Cardiac fibroblast (primary cell): Measurements from ENCODE around the gene PTPRN2.

Experiments
- DNase-seq, 2 donors: peaks; one replicate each; pipeline versions ENCODE4 v3.0.0 to v3.0.0-alpha.2; 2010; ENCODE audit warnings: low read depth in 2 of 2
- H3K4me3 ChIP-seq, 2 donors: replicated peaks in 1 of 2; 1 replicate in 1 of 2; 2 replicates in 1 of 2; pipeline ENCODE4 v1.5.1; 2011; ENCODE audit warnings: low read depth in 2 of 2, low read length in 2 of 2, mild to moderate bottlenecking in 2 of 2, moderate library complexity in 1 of 2
- CTCF ChIP-seq: IDR thresholded peaks from one replicate; pipeline ENCODE4 v1.5.1; 2011; ENCODE audit warnings: low read depth, mild to moderate bottlenecking, low read length, inconsistent platforms

Gene PTPRN2

GRCh38 chr7:157775021-157775559 lies 812.5 kb downstream of the PTPRN2 start:
- no peak for DNase-seq
- H3K4me3 ChIP-seq, result no peak overlapping the region
- no peak for TF ChIP-seq CTCF

GRCh38 chr7:157774495-157774894 lies 813.1 kb downstream of the PTPRN2 start:
- no peak overlapping the region for H3K4me3 ChIP-seq
- no peak for DNase-seq
- TF ChIP-seq CTCF, result no peak

GRCh38 chr7:157773361-157773760 lies 814.3 kb downstream of the PTPRN2 start:
- DNase-seq, result no peak
- TF ChIP-seq CTCF, result no peak
- no peak overlapping the region for H3K4me3 ChIP-seq

GRCh38 chr7:157772486-157773130 lies 815.0 kb downstream of the PTPRN2 start:
- no peak overlapping the region for H3K4me3 ChIP-seq
- DNase-seq, result no peak

GRCh38 chr7:157771689-157772088 lies 815.9 kb downstream of the PTPRN2 start:
- no peak overlapping the region for H3K4me3 ChIP-seq
- DNase-seq, result no peak
- TF ChIP-seq CTCF, result no peak

More at GRCh38 chr7:157772486-157773130, 815.0 kb downstream of the PTPRN2 start:
- no peak for TF ChIP-seq CTCF

GRCh38 chr7:157770716-157771320 lies 816.8 kb downstream of the PTPRN2 start:
- DNase-seq, result no peak
- no peak overlapping the region for H3K4me3 ChIP-seq
- TF ChIP-seq CTCF, result no peak
